Endothelial cell of coronary artery (primary cell): ENCODE results near the gene PNRC1. TPM values are rescaled to one million over a fixed set of nuclear protein-coding genes. Genes with fewer than 3 reads are reported as not detected.

Experiments used
- total RNA-seq: library from RNA; depleted of rRNA; stranded (reverse); fragments of >200 nt; gene quantifications from 2 replicates; pipeline ENCODE4 v1.2.3, GENCODE V29; 2014

Gene PNRC1
- 43.6 and 55.5 TPM in 2 replicates for total RNA-seq

GRCh38 chr6:89080281-89081128 lies at the start of gene PNRC1:
Gene PNRC1, plus strand, starts transcription at chr6:89080751. Its CDS starts 144 bp downstream, at chr6:89080895.

GRCh38 chr6:89117211-89118108 lies 36.9 kb downstream of the PNRC1 start, which contains the start of gene SRSF12:
Gene SRSF12, minus strand, starts transcription at chr6:89118071. Its CDS starts 184 bp downstream, at chr6:89117887.

Other genes starting within 250 kb of the PNRC1 start
- 14.3 and 15.1 TPM in 2 replicates for gene RNGTT, start 117.1 kb upstream of the PNRC1 start, total RNA-seq
- under 0.01 and 0.09 TPM in 2 replicates for gene SRSF12, start 37.3 kb downstream of the PNRC1 start, total RNA-seq
- gene PM20D2, start 65.3 kb downstream of the PNRC1 start, total RNA-seq: 5.8 and 6.8 TPM in 2 replicates
- gene GABRR1, start 136.6 kb downstream of the PNRC1 start, total RNA-seq: not detected in 2 replicates
- gene GABRR2, start 234.5 kb downstream of the PNRC1 start, total RNA-seq: 0.19 and 0.54 TPM in 2 replicates